Ecto neural progenitor cell (in vitro differentiated cells): ENCODE data around the gene TRMT112.
"Not testable (repeated sequence)": the region's sequence is repeated elsewhere in the genome, so short reads cannot be mapped to it uniquely, and the experiment has no call there.

ENCODE experiments used
- DNase-seq: peaks from one replicate; pipeline ENCODE4 v3.0.0-alpha.2; 2018; ENCODE audit warnings: low spot score

TRMT112 gene

DNA sequence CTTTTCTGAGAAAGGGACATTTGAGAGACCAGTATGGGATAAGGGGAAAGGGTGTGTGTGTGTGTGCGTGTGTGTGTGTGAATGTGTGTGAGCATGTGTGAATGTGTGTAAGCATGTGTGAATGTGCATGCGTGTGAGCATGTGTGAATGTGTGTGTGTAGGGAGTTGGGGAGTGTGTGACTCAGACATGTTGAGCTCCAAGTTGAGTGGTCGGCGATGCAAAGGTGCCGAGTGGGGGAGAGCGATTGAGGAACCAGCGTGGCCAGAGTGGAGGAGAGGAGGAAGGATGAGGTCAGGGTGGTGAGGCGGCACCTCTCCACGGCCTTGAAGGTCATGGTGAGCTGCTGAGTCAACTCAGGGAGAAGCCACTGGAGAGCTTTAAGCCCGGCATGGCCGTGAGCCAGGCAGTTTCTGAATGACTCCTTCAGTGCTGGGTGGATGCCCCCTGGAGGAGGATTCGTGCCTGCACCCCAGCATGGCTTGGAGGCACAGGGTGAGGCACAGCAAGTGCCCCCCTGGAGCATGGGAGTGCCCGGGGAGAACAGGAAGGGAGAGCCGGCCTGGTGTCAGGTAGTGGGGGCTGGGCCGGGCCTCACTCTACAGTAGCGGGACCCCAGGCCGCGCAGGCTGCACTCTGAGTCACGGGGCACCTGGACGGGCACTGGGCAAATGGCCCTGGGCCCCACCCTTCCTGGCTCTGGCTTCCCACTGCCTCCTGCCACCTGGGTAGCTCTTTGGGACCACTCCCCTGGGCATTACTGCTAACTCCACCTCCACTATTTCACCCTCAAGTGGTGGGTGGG is 14.4 kb upstream of the TRMT112 start:
- no peak for DNase-seq

DNA sequence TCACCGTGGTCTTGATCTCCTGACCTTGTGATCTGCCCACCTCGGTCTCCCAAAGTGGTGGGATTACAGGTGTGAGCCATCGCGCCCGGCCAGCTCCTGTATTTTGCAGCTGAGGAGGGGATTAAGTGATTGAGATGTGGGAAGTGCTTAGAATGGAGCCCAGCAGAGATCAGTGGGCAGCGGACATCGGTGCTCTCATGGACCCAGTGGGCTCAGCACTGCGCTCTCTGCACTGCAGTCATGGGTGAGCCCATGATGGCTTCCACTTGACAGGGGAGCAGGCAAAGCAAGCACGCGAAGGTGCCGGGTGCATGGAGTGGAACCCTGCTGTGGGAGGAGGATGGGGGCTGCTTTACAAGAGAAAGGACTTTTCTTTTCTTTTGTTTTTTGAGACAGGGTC is 13.5 kb upstream of the TRMT112 start:
- DNase-seq = no peak

DNA sequence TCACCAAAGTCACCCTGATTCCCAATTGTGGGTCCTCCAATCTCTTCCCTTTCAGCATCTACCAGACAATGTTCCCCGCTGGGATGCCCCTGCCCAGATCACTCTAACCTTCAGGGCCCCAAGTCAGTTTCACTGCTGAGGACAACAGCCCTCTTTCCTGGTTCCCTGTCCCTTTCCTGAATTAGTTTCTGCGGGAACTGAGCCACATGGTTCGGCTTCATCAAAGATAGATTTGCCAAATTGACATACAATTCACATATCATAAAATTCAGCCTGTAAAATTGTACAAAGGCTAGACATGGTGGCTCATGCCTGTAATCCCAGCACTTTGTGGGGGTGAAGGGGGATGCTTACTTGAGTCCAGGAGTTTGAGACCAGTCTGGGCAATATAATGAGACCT is 10.6 kb upstream of the TRMT112 start:
- no peak for DNase-seq

DNA sequence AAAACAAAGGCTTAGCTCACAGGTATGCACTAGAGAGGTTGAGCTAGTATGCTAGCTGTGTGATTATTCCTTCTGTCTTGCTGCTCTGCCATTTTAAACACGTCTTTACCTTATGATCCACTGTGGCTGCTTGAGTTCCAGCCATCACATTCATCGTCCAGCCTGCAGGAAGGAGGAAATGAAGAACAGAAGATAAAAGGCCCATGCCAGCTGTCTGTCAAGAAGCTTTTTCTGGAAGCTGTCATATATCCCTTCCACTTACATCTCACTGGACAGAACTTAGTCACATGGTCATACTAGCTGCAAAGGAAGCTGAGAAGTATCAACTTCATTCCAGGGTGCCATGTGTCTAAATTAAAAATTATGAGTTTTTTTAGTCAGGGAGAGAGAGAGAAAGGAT is 10.0 kb upstream of the TRMT112 start:
- DNase-seq = no peak

DNA sequence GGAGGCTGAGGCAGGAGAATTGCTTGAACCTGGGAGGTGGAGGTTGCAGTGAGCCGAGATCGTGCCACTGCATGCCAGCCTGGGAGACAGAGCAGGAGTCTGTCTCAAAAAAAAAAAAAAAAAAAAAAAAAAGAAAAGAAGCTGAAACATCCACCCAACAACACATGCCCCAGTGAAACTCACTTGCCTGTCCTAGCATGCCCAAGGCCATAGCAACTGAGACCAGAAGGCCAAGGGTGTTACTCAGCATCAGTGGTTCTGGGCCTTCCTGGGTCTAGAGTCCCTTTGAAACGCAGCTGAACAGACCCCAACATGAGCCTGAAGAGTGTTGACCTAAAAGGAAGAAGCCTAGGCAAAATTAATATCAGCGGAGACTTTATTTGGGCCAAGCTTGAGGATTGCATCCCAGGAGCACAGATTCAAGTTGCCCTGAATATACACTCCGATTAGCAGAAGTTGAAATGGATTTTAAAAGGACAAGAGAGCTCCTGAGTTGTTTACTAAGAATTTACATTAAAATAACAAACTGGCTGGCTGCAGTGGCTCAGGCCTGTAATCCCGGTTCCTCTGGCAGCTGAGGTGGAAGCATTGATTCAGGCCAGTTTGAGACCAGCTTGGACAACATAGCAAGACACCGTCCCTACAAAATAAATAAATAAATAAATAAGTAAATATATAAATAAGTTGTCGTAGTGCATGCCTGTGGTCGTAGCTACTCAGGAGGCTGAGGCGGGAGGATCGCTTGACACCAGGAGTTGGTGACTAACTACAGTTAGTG is 7.5 kb upstream of the TRMT112 start:
- no peak for DNase-seq

DNA sequence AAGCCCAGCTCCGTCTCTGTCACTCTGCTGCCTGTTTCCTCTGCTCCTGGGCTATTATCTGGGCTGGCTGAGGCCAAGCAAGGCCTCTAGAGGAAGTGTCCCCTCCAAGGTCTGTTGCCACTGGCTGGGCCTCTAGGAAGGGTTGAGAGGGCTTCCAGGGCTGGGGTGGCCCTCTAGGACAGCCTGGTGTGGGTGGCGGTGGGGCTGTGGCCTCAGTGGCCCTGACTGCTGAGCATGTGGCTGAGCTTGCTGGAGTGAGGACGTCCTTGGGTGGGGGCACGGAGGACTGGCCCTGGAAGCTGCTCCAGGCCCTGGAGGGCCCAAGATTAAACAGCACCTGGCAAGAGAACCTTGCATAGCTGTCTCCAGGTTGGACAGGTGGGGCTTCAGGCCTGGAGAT is 6.6 kb upstream of the TRMT112 start:
- DNase-seq = not testable (repeated sequence)

DNA sequence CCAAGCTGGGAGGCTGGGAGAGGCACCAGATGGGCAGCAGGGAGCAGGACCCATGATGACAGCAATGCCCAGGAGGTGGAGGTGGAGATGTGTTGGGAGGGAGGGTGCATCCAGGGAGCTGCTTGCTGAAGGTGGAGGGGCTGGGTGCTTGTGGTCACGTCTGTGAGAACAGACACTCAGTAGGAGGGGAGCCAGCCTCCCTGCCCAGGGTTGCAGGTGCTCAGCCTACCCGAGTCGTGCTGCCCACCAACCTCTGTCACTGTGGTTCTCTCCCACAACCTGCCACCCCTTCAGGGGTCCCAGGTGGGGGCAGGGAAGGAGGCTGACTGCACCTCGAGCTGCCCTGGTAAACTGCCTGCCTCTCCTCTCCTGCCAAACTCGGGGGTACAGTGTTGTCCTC is 6.0 kb upstream of the TRMT112 start:
- DNase-seq = no peak

DNA sequence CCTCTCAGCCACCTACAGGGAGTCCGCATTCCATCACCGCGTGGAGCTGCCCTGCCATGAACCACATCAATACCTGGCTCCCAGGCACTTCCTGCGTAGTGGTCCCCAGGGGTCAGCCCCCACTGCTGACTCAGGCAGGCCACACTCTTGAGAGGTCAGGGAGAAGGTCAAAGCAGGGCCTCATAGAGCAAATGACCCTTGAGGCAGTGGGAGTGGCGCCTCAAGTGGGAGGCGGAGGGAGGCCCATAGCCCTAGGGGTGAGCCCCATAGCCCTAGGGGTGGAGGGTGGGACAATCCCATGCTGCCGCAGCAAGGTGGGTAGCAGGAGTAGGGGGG is 5.5 kb upstream of the TRMT112 start:
- DNase-seq = no peak

DNA sequence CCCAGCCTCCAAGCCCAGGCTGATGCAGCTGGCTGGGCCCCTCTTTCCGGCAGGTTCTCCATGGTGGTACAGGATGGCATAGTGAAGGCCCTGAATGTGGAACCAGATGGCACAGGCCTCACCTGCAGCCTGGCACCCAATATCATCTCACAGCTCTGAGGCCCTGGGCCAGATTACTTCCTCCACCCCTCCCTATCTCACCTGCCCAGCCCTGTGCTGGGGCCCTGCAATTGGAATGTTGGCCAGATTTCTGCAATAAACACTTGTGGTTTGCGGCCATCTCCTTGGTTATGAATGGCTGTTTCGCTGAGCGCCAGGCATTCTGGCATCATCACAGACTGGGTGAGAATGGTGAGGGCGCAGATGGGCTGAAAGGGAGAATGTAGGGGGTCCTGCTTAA is 4.2 kb upstream of the TRMT112 start:
- no peak for DNase-seq

DNA sequence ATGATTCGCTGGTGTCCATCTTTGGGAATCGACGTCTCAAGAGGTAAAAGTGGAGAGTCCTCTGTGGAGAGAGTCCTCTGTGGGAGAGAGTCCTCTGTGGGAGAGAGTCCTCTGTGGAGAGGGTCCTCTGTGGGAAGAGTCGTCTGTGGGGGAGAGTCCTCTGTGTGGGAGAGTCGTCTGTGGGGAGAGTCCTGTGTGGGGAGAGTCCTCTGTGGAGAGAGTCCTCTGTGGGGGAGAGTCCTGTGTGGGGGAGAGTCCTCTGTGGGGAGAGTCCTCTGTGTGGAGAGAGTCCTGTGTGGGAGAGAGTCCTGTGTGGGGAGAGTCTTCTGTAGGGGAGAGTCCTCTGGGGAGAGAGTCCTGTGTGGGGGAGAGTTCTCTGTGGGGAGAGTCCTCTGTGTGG is 3.7 kb upstream of the TRMT112 start:
- no peak for DNase-seq

DNA sequence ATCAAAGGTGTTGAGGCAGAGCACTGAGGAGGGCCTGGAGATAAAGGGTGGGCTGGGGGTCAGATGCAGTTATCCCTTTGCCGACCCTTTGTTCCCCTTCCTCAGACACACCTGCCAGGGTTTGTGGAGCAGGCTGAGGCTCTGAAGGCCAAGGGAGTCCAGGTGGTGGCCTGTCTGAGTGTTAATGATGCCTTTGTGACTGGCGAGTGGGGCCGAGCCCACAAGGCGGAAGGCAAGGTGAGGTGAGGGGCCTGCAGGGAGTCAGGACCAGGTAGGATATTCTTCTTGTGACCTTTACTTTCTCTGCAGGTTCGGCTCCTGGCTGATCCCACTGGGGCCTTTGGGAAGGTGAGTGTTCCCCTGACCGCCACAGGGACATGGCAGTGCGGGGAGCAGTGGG is 3.2 kb upstream of the TRMT112 start:
- no peak for DNase-seq

DNA sequence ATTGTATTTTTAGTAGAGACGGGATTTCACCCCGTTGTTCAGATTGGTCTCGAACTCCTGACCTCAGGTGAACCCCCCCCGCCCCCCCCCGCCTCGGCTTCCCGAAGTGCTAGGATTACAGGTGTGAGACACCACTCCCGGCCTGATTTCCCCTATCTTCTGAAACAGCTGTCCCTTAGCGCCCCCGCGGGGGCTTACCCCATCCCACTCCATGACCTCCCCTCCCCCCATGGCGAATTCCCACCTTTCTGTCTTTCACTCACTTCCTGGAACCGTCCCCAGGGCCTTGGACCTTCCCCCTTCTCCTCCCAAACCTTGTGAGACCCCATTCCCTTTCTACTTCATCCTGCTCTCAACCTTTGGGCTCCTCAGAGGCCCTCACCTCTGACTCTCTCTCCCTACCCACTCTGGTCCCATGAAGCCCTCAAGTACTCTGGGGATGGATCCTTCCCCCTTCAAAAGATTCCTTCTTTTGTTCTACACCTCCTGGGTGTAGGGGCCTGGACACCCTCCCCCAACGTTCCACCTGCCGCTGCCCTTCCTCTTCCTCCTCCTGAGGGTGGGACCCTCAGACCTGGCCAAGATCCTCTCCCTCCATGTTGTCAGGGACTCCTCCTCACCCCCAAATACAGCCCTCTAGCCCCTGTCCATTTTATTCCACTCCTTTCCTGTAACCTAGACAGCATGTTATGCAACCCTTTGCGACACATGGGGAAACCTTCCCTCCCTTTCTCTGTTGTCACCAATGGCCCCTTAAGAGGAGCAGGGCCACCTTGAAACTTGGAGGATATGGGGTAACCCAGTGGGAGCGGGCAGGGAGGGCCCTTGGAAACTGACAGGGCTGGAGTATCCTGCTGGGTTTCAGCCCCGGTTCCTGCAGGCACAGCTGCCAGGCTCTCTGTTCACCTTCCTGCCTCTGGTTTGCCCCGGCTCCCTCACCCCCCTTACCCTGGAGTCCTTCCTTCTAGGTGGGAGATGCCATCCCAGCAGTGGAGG is 1.7 kb upstream of the TRMT112 start:
- no peak for DNase-seq

DNA sequence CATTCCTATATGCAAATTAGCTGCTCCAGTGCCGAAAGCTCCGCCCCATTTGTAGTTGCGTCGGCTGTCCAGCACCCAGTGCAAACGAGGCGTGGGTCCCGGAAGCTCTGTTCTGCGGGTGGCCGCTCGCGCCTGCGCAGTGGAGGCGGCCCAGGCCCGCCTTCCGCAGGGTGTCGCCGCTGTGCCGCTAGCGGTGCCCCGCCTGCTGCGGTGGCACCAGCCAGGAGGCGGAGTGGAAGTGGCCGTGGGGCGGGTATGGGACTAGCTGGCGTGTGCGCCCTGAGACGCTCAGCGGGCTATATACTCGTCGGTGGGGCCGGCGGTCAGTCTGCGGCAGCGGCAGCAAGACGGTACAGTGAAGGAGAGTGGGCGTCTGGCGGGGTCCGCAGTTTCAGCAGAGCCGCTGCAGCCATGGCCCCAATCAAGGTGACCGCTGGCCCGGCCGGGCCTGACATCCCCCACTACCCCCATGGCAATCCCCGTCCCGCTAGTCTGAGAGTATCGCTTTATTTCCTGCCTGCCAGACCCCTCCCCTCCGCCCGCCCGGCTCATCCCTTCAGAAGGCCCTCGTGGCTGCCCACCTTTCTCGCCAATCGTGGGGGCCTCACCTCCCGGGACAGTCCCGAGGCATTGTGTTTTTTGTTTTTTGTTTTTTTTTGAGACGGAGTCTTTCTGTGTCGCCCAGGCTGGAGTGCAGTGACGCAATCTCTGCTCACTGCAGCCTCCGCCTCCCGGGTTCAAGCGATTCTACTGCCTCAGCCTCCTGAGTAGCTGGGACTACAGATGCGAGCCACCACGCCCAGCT is 804 bp upstream of the TRMT112 start, which contains the start of gene PRDX5:
TSS of gene PRDX5 (plus strand) at position 161 of the 805 bp plus-strand sequence. CDS start at position 256, 95 bp downstream.
- peak; percentile 96 for DNase-seq

DNA sequence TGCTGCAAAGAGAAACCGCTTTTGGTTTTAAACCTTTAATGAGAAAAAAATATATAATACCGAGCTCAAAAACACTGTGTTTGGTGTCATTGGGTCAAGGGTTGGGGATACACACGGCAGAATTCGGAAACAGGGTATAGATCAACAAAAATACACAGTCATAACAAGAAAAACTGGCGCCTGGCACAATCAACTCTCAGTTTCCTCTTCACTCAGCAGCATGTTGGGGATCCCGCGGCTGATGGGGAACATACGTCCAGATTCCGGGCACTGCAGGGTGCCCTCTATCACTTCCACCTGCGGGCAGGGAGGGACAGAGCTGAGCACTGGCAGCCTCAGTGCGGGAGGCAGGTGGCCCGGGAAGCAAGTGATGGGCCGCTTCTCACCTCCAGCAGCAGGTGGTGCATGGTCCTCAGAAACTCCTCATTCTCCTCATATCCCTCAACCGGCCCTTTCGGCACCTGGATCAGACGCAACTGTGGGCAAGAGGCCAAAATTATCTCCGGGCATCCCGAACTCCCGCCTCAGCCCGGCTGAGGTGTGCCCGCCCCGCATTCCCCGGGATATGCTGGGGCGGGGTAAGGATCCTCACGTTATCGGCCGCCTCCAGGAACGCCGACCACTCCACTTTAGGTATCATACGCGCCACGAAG is 561 bp downstream of the TRMT112 start:
- DNase-seq = no peak

DNA sequence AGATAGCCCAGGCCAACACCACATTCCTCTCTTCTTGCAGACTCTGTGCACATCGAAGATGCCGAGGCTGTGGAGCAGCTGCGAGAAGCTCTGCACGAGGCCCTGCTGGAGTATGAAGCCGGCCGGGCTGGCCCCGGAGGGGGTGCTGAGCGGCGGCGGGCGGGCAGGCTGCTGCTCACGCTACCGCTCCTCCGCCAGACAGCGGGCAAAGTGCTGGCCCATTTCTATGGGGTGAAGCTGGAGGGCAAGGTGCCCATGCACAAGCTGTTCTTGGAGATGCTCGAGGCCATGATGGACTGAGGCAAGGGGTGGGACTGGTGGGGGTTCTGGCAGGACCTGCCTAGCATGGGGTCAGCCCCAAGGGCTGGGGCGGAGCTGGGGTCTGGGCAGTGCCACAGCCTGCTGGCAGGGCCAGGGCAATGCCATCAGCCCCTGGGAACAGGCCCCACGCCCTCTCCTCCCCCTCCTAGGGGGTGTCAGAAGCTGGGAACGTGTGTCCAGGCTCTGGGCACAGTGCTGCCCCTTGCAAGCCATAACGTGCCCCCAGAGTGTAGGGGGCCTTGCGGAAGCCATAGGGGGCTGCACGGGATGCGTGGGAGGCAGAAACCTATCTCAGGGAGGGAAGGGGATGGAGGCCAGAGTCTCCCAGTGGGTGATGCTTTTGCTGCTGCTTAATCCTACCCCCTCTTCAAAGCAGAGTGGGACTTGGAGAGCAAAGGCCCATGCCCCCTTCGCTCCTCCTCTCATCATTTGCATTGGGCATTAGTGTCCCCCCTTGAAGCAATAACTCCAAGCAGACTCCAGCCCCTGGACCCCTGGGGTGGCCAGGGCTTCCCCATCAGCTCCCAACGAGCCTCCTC is 1.5 kb downstream of the TRMT112 start:
- not testable (repeated sequence) for DNase-seq

DNA sequence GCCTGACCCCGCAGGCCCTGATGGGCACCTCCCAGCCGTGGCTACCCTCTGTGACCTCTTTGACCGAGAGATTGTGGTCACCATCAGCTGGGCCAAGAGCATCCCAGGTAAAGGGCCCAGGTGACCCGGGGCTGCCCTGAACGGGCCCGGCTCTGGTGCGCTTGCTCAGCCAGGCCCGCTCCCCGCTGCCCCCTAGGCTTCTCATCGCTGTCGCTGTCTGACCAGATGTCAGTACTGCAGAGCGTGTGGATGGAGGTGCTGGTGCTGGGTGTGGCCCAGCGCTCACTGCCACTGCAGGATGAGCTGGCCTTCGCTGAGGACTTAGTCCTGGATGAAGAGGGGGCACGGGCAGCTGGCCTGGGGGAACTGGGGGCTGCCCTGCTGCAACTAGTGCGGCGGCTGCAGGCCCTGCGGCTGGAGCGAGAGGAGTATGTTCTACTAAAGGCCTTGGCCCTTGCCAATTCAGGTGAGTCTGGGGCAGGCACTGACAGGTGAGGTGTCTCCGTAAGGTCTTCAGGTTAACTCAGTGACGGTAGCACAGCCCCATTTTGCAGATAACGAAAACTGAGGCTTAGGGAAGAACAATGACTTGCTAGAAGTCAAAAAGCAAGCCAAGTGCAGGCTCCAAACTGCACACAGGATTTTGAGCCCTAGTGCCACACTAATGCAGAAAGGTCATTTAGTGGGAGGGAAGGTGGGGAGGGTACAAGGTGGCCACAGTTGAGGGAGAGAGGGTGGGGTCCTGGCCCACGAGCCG is 2.4 kb downstream of the TRMT112 start:
- DNase-seq = no peak

DNA sequence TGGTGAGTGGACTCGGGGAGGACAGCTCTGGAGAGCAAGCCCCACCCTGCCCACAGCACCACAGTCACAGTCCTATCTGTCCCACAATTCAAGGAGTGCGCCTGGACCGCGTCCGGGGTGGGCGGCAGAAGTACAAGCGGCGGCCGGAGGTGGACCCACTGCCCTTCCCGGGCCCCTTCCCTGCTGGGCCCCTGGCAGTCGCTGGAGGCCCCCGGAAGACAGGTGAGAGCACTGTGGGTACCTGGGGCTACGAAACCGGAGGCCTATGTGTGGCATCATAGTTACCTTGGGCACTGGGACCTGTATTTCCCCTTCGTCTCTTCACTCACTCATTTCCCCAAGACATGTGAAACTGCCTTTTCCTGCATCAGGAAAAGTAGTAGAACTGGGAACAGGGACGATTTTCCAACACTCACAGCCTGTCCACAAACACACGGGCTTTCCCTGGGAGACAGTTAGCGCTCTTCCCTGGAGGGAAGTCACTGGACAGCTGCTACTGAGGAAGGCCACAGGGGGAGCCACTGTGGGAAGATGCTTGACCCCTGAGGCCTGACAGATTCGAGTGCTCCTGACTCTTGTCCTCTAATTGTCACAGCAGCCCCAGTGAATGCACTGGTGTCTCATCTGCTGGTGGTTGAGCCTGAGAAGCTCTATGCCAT is 3.1 kb downstream of the TRMT112 start:
- no peak for DNase-seq

DNA sequence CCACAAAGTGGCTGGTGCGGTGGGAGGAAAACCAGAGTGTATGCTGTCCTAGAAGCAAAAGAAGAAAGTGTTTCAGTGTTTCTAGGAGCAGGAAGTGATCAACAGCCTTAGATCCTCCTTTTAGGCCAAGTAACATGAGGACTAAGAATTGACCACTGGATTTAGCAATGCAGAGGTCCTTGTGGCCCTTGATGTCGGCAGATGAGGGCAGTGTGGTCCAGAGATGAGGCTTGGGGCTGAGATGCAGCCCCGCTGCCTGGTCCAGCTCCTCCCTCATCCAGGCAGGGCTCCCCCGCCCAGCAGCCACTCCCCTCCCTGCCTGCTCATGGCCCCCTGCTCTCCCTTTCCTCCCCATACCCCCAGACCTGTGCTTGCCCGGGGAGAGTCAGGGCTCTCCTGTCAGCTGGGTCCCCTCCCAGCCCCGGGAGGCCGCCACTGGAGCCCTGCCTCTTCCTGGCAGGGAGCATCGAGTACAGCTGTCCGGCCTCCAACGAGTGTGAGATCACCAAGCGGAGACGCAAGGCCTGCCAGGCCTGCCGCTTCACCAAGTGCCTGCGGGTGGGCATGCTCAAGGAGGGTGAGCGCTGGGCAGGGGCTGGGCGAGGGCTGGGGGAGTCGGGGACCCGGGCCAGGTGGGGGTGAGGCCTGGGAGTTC is 3.7 kb downstream of the TRMT112 start:
- no peak for DNase-seq
